HL-60 (cell line): ENCODE results near the gene LDB2.

Experiments
- GABPA ChIP-seq: IDR thresholded peaks from 2 replicates; pipeline ENCODE4 v1.6.1; 2012; ENCODE audit warnings: low read depth
- TF ChIP-seq, protein P1 (sequence below): IDR thresholded peaks from one replicate; pipeline ENCODE4 v1.5.1; 2011; ENCODE audit warnings: low read length, control low read depth, inconsistent platforms; ENCODE audit not compliant: insufficient read depth

DNA sequence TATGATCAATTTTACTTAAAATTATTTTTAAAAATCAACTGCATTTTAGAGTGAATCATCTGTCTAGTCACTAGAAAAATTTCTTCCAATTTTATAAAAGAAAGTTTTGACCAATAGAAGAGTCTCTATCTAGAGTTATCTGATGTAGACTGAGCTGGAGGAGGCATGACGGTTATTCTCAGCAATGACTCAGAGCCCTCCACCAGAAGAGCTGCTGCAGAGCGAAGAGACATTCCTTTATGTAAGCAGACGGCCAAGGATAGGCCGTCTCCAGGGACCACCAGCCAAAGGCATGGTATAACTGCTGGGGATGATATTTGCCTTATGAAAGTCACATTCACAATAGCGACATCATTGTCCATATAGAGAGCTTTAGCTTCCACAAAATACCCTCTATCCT lies 23.0 kb downstream of the LDB2 start:
- TF ChIP-seq, protein P1, sequence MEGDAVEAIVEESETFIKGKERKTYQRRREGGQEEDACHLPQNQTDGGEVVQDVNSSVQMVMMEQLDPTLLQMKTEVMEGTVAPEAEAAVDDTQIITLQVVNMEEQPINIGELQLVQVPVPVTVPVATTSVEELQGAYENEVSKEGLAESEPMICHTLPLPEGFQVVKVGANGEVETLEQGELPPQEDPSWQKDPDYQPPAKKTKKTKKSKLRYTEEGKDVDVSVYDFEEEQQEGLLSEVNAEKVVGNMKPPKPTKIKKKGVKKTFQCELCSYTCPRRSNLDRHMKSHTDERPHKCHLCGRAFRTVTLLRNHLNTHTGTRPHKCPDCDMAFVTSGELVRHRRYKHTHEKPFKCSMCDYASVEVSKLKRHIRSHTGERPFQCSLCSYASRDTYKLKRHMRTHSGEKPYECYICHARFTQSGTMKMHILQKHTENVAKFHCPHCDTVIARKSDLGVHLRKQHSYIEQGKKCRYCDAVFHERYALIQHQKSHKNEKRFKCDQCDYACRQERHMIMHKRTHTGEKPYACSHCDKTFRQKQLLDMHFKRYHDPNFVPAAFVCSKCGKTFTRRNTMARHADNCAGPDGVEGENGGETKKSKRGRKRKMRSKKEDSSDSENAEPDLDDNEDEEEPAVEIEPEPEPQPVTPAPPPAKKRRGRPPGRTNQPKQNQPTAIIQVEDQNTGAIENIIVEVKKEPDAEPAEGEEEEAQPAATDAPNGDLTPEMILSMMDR, result no peak
- TF ChIP-seq GABPA, result no peak
